ENCODE results near the gene RAB1B.
"Not testable (repeated sequence)": the region's sequence is repeated elsewhere in the genome, so short reads cannot be mapped to it uniquely, and the experiment has no call there.

Gene RAB1B

GRCh38 chr11:66266378-66267038, 1.9 kb upstream of the RAB1B start:
- in situ Hi-C loops (cut with MboI; ENCODE audit: low sequenced_read_pairs): no loop called here

GRCh38 chr11:66267039-66267378, 1.4 kb upstream of the RAB1B start:
- in situ Hi-C loops (cut with MboI; ENCODE audit: low sequenced_read_pairs): no loop called here

- in situ Hi-C loops (cut with MboI; ENCODE audit: low sequenced_read_pairs): no loop called here
Measured at GRCh38 chr11:66267379-66268243, 828 bp upstream of the RAB1B start.

- in situ Hi-C loops (cut with MboI; ENCODE audit: low sequenced_read_pairs): no loop called here
Measured at GRCh38 chr11:66268952-66269905, 790 bp downstream of the RAB1B start.

GRCh38 chr11:66271816-66272215, 3.4 kb downstream of the RAB1B start:
- in situ Hi-C loops (cut with MboI; ENCODE audit: low sequenced_read_pairs): no loop called here

GRCh38 chr11:66272596-66272995, 4.2 kb downstream of the RAB1B start:
- in situ Hi-C loops (cut with MboI; ENCODE audit: low sequenced_read_pairs): no loop called here

- in situ Hi-C loops (cut with MboI; ENCODE audit: low sequenced_read_pairs): no loop called here
Measured at GRCh38 chr11:66274219-66274618, 5.8 kb downstream of the RAB1B start.

GRCh38 chr11:66275396-66275795, 7.0 kb downstream of the RAB1B start:
- in situ Hi-C loops (cut with MboI; ENCODE audit: low sequenced_read_pairs): no loop called here

GRCh38 chr11:66275984-66276612, 7.7 kb downstream of the RAB1B start:
- in situ Hi-C loops (cut with MboI; ENCODE audit: low sequenced_read_pairs): no loop called here

- in situ Hi-C loops (cut with MboI; ENCODE audit: low sequenced_read_pairs): not testable (repeated sequence)
Measured at GRCh38 chr11:66276619-66277018, 8.2 kb downstream of the RAB1B start.

- in situ Hi-C loops (cut with MboI; ENCODE audit: low sequenced_read_pairs): not testable (repeated sequence)
Measured at GRCh38 chr11:66277064-66277463, 8.6 kb downstream of the RAB1B start.

- in situ Hi-C loops (cut with MboI; ENCODE audit: low sequenced_read_pairs): no loop called here
Measured at GRCh38 chr11:66277471-66278362, 9.3 kb downstream of the RAB1B start, which contains the start of gene CNIH2. TSS of gene CNIH2 (plus strand) at chr11:66278175. CDS start at chr11:66278457, 282 bp downstream.

GRCh38 chr11:66278363-66279091, 10.1 kb downstream of the RAB1B start:
- in situ Hi-C loops (cut with MboI; ENCODE audit: low sequenced_read_pairs): no loop called here

- in situ Hi-C loops (cut with MboI; ENCODE audit: low sequenced_read_pairs): no loop called here
Measured at GRCh38 chr11:66279092-66279734, 10.8 kb downstream of the RAB1B start.

- in situ Hi-C loops (cut with MboI; ENCODE audit: low sequenced_read_pairs): no loop called here
Measured at GRCh38 chr11:66280428-66280827, 12.0 kb downstream of the RAB1B start.

GRCh38 chr11:66281001-66281400, 12.6 kb downstream of the RAB1B start:
- in situ Hi-C loops (cut with MboI; ENCODE audit: low sequenced_read_pairs): no loop called here

GRCh38 chr11:66281776-66282467, 13.5 kb downstream of the RAB1B start:
- in situ Hi-C loops (cut with MboI; ENCODE audit: low sequenced_read_pairs): no loop called here

Data from HL-60/S4 treated with phorbol 12-myristate 13-acetate at 8.2 ng/mL for 4 days and 3 days (cell line).